ENCODE results near the gene FASN.

The FASN gene

GRCh38 chr17:82063424-82064415 lies 34.3 kb downstream of the FASN start:
- DNase-seq (ENCODE audit: low spot score in 2 of 2) (no peak), ATAC-seq (no peak)
- H3K27ac Mint-ChIP-seq = peak overlapping the region; percentile 65
- peak overlapping the region; percentile 76 for H3K4me3 Mint-ChIP-seq
- H3K36me3 Mint-ChIP-seq = peaks cover 23% of the 10 kb centered on the region
- peaks cover 15% of the 10 kb centered on the region for H3K4me1 Mint-ChIP-seq
- no peaks in the 10 kb centered on the region for H3K9me3 Mint-ChIP-seq

DNA sequence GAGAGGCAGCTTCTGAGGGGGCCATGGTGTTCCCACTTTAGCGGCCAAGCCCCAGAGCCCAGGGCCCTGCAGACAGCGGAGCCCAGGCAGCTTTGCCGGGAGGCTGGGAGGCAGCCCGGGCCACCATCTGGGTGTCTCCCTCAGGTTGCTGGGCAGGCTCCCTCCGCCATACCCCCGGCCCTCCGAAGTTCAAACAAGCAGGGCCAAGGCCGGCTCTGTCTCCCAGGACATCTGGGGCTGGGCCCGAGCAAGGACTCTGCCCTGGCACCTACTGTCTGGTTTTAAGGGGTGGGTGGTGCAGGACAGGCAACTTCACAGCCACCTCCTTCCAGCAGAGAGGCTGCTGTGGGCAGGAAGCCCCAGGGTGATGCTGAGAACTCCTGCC lies 35.1 kb downstream of the FASN start:
- Mint-ChIP-seq H3K9me3 (no peaks in the 10 kb centered on the region), H3K4me3 (no peak overlapping the region), H3K36me3 (peaks cover 26% of the 10 kb centered on the region), H3K4me1 (peaks cover 15% of the 10 kb centered on the region), H3K27ac (peak overlapping the region; percentile 37)
- no peak for DNase-seq (ENCODE audit: low spot score in 2 of 2)
- no peak for ATAC-seq

DNA sequence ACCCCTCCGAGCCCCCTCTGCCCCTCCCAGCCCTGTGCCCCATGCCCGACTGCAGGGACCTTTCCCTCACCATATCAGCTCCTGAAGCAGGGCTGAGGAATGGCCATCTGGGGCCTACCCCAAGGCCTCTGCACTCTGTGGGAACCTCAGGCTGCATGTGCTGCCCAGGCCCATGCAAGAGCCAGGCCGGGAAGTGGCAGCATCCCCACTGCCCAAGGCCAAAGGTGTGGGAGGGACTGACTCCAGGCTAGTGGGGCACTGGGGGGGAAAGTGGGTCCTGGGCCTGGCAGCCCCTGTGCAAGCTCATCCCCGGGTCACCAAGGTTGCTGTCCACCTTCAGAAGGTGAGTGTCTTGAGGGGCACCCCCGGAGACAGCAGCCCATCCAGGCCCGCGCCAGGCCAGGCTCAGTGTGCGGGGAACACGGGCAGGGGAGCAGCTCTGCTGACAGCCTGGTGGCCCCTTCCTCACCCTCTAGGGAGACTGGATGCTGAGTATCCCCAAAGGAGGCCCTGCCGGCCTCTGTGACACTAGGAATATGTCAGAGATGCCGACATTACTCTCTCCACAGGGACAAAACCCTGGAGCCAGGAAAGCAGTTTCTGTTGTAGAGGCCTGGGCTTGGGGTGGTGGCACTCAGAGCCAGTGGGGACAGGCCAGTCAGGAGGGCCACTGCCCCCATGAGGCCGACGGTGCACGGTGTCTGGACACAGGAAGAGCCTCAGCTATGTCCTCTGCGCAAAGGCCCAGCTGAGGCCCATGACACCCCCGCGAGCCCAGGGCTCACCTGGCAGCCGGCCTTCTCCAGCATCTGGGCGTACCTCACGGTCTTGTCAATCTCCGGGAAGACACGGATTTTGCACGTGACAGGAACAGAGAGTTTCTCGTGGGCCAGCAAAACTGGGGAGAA lies 35.7 kb downstream of the FASN start:
- no peak overlapping the region for H3K4me3 Mint-ChIP-seq
- ATAC-seq (no peak), DNase-seq (ENCODE audit: low spot score in 2 of 2) (no peak)
- H3K36me3 Mint-ChIP-seq = peaks cover 32% of the 10 kb centered on the region
- H3K27ac Mint-ChIP-seq = peak overlapping the region; percentile 37
- no peaks in the 10 kb centered on the region for H3K9me3 Mint-ChIP-seq
- peaks cover 15% of the 10 kb centered on the region for H3K4me1 Mint-ChIP-seq

DNA sequence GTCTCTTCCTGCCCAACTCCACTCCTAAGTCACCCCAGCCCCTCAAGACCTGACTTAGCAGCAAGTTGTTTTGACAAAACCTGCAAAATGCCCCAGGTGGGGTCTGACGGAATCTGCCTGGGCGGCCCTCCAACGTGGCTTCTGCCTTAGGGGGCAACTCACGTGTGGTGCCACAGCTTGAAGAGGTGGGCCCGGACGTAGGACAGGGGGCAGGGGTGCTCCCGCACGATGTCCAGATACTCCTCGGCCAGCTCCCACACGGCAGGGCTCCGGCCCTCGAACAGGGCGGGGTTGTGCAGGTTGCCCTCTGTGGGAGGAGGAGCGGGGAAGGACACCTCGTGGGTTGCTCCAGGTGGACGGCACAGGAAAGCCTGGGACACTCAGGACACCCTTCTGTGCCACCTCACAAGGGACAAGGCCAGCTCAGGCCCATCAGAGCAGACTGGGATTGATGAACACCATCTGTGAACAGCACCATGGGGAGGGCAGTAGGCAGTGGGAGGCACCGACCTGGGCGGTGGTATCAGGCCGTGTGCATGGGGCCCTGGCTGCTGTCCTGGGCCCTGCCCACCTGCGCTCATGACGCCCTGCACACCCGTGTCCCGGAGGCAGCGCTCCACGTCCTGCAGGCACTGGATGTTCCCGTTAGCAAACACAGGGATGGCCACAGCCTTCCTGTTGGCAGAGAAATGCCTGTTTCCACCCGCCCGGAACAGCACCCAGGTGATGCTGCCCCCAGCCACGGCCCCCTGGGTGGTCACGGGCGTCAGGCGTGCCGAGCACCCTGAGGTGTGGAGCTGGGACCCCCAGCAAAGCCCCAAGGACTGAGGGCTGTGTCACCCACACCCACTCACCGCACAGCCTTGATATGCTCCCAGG lies 36.8 kb downstream of the FASN start:
- Mint-ChIP-seq H3K36me3 (peaks cover 32% of the 10 kb centered on the region), H3K4me3 (no peak overlapping the region), H3K9me3 (no peaks in the 10 kb centered on the region), H3K4me1 (peaks cover 13% of the 10 kb centered on the region), H3K27ac (no peak overlapping the region)
- DNase-seq (ENCODE audit: low spot score in 2 of 2) = no peak
- no peak for ATAC-seq

- peaks cover 10% of the 10 kb centered on the region for H3K4me1 Mint-ChIP-seq
- H3K4me3 Mint-ChIP-seq = no peak overlapping the region
- peaks cover 32% of the 10 kb centered on the region for H3K36me3 Mint-ChIP-seq
- no peaks in the 10 kb centered on the region for H3K9me3 Mint-ChIP-seq
- no peak for DNase-seq (ENCODE audit: low spot score in 2 of 2)
- H3K27ac Mint-ChIP-seq = no peak overlapping the region
- ATAC-seq = no peak
Measured at GRCh38 chr17:82060614-82061013, 37.4 kb downstream of the FASN start.

- DNase-seq (ENCODE audit: low spot score in 2 of 2) (no peak), ATAC-seq (no peak)
- Mint-ChIP-seq H3K9me3 (no peaks in the 10 kb centered on the region), H3K4me3 (no peak overlapping the region), H3K27ac (no peak overlapping the region), H3K36me3 (peaks cover 35% of the 10 kb centered on the region), H3K4me1 (peaks cover 13% of the 10 kb centered on the region)
Measured at GRCh38 chr17:82060001-82060380, 38.0 kb downstream of the FASN start.

- H3K36me3 Mint-ChIP-seq = peaks cover 38% of the 10 kb centered on the region
- DNase-seq (ENCODE audit: low spot score in 2 of 2) = no peak
- H3K4me1 Mint-ChIP-seq = peaks cover 13% of the 10 kb centered on the region
- no peak overlapping the region for H3K4me3 Mint-ChIP-seq
- no peak for ATAC-seq
- no peaks in the 10 kb centered on the region for H3K9me3 Mint-ChIP-seq
- peak overlapping the region; percentile 60 for H3K27ac Mint-ChIP-seq
Measured at GRCh38 chr17:82059272-82060000, 38.6 kb downstream of the FASN start.

GRCh38 chr17:82058855-82059249 lies 39.2 kb downstream of the FASN start:
- no peak overlapping the region for H3K4me3 Mint-ChIP-seq
- H3K27ac Mint-ChIP-seq = peak overlapping the region; percentile 60
- peaks cover 38% of the 10 kb centered on the region for H3K36me3 Mint-ChIP-seq
- H3K9me3 Mint-ChIP-seq = no peaks in the 10 kb centered on the region
- ATAC-seq = no peak
- H3K4me1 Mint-ChIP-seq = peaks cover 8% of the 10 kb centered on the region
- no peak for DNase-seq (ENCODE audit: low spot score in 2 of 2)

DNA sequence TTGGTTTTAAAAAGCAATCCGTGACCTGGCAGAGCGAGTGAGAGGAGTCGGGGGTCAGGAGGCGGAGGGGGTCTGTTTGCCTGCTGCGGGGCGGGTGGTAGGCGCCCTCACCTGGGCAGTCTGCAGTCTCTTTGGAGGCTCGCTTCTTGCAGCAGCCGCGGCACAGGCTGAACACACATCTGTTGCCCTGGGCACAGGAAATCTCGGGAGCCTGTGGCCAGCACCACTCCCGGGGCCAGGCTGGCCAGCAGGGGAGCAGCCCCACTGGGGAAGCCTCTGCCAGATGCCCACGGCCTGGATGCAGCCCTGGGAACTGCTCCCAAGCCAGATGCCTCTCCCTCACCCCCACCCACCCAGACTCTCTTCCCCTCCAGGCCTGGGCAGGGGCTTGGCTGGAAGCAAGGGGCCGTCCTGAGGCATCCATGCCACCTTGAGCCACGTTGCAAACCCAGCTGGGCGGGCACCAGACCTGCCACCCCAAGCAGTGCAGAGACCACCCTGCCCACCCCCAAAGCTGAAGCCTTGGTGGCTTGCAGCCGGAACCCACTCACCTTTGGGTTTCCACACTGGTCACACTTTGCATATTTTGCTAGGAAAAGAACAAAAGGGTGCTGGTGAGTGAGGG lies 39.7 kb downstream of the FASN start:
- Mint-ChIP-seq H3K4me3 (no peak overlapping the region), H3K36me3 (peaks cover 38% of the 10 kb centered on the region), H3K27ac (peak overlapping the region; percentile 80), H3K4me1 (peaks cover 10% of the 10 kb centered on the region), H3K9me3 (no peaks in the 10 kb centered on the region)
- DNase-seq (ENCODE audit: low spot score in 2 of 2) (no peak), ATAC-seq (no peak)

DNA sequence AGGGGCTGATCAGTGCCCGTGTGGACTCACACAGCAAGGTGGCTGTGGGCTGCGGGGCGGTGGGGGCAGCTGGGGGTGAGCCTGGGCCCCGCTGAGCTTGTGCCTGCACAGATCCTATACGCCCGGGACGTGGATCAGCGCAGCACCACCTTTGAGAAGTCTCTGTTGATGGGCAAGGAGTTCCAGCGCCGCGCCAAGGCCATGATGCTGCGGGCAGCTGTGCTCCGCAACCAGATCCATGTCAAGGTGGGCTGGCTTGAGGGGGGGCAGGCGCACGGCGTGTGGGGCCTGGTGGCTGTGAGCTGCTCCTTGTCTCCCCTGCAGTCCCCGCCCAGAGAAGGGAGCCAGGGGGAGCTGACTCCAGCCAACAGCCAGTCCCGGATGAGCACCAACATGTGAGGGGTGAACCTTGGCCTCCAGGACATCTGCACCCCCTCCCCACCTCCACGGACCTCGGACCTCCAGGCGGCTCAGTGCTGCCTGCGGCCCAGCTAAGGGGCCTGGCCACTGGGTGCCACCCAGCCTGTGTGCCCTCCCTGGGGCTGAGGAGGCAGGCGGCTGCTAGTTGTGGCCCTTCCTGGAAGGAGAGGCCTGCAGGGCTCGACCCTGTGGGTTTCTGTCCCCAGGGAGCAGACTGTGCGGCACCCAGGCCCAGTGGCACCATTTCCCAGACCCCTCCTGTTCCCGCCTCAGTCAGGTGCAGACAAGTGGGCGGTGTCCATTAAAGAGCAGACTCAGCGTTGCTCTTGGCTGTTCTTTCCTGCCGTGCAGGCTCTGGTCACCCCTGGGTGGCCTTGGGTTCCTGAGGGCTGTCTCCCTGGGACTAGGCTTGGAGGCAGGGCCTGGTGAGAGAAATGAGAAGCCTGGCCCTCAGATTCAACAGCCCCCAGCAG lies 41.1 kb downstream of the FASN start:
- Mint-ChIP-seq H3K4me1 (peaks cover 13% of the 10 kb centered on the region), H3K36me3 (peaks cover 34% of the 10 kb centered on the region), H3K4me3 (no peak overlapping the region), H3K9me3 (no peaks in the 10 kb centered on the region), H3K27ac (no peak overlapping the region)
- no peak for ATAC-seq
- DNase-seq (ENCODE audit: low spot score in 2 of 2) = no peak

DNA sequence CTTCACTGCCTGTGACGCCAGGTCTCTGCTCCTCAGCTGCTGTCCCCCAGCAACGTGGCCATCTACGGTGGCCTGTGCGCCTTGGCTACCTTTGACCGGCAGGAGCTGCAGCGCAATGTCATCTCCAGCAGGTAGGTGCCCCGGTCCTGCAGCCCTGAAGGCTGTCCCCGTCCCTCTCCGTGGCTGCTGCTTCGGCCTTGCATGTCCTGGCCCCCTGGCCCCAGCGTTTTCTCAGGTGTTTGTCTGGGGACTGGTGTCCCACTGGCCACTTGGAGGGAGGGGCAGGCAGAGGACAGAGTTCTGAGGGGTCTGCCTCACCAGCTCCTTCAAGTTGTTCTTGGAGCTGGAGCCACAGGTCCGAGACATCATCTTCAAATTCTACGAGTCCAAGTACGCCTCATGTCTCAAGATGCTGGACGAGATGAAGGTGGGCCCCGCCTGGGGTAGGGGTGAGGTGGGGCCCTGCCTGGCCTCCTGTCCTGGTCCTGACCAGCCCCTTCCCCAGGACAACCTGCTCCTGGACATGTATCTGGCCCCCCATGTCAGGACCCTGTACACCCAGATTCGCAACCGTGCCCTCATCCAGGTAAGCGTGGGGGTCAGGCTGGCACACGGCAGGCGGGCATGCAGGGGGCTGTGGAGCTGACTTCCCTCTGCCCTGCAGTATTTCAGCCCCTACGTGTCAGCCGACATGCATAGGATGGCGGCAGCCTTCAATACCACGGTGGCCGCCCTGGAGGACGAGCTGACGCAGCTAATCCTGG lies 41.9 kb downstream of the FASN start:
- DNase-seq (ENCODE audit: low spot score in 2 of 2) = no peak
- no peaks in the 10 kb centered on the region for H3K9me3 Mint-ChIP-seq

DNA sequence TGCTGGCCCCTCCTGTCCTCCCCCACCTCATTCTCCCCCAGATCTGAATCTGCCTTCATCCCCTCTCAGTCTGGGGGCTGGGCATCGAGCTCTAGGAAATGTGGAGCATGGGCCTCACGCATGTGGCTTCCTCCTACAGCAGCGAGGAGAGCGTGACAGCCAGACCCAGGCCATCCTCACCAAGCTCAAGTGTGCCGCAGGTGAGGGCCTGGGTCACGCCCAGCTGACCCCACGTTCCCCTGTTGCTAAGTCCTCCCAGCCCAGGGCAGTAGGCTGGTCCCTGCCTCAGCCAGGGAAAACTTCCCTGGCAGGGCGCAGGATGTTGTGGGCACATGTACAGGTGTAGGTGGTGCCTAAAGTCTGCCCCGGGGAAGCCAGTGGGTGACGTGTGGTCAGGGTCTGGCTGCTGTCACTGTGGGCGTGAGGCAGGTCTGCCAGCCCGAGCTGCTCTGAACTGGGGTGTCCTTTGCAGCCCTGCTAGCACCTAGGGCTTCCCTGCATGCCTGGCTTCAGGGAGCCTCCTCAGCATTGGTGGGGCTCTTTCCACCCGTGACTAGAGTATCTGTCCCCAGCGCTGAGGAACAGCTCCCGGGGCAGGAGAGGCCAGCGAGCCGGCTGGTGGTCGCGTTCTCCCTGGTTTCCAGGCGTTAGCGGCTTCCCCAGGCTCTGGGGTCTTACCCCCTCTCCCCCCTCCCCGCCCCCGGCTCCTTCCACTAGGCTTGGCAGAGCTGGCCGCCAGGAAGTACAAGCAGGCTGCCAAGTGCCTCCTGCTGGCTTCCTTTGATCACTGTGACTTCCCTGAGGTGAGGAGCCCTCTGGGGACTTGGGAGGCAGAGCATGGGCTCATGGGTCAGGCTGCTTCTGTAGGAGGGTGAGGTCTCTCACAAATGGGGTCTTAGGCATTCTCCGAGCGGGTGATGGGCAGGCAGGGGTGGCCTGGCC lies 42.7 kb downstream of the FASN start:
- Mint-ChIP-seq H3K36me3 (peaks cover 22% of the 10 kb centered on the region), H3K27ac (peak overlapping the region; percentile 72), H3K9me3 (no peaks in the 10 kb centered on the region), H3K4me1 (peaks cover 19% of the 10 kb centered on the region), H3K4me3 (no peak overlapping the region)
- ATAC-seq (no peak), DNase-seq (ENCODE audit: low spot score in 2 of 2) (no peak)

More for the DNA sequence above, 41.9 kb downstream of the FASN start:
- no peak for ATAC-seq
- peaks cover 13% of the 10 kb centered on the region for H3K4me1 Mint-ChIP-seq
- H3K36me3 Mint-ChIP-seq = peaks cover 31% of the 10 kb centered on the region
- peak overlapping the region; percentile 5 for H3K27ac Mint-ChIP-seq
- no peak overlapping the region for H3K4me3 Mint-ChIP-seq

Data from stimulated activated effector memory CD8-positive, alpha-beta T cell treated with anti-CD3 and anti-CD28 coated beads, Interleukin-12 subunit alpha, Interleukin-12 subunit beta, amount 100 ng/mL, for 72 hours (primary cell).